Right lobe of liver (tissue), 6 donors: ENCODE measurements around the gene THSD7A. TPM values are rescaled to one million over a fixed set of nuclear protein-coding genes. Genes with fewer than 3 reads are reported as not detected.

Source experiments
- ATAC-seq, 4 donors: fragments of 200-7000 bp; cut with Tn5 transposase; one replicate each; pipeline ENCODE4 v1.9.1; 2020; ENCODE audit warnings: mild to moderate bottlenecking in 4 of 4, moderate library complexity in 4 of 4
- DNase-seq, 3 donors: peaks; one replicate each; pipeline ENCODE4 v3.0.0-alpha.2; 2020
- H3K27ac ChIP-seq, 3 donors: fragments of 200-600 bp; one replicate each; pipeline ENCODE4 v1.8.0; 2022
- H3K27me3 ChIP-seq, 2 donors: fragments of 200-600 bp; one replicate each; pipeline ENCODE4 v1.8.0; 2022
- H3K36me3 ChIP-seq, 4 donors: fragments of 200-600 bp; sonication (generic) in 1 of 4; one replicate each; pipeline versions ENCODE4 v1.5.1 to v1.8.0; 2017 to 2022; ENCODE audit warnings: control low read depth in 1 of 4
- H3K4me1 ChIP-seq, 4 donors: fragments of 200-600 bp; sonication (generic) in 1 of 4; one replicate each; pipeline versions ENCODE4 v1.5.1 to v1.8.0; 2017 to 2022; ENCODE audit warnings: control low read depth in 1 of 4
- H3K4me3 ChIP-seq, 3 donors: fragments of 200-600 bp; one replicate each; pipeline ENCODE4 v1.8.0; 2022
- H3K9me3 ChIP-seq, 4 donors: fragments of 200-600 bp; sonication (generic) in 1 of 4; one replicate each; pipeline versions ENCODE4 v1.5.1 to v1.8.0; 2017 to 2022; ENCODE audit warnings: control low read depth in 1 of 4
- POLR2A ChIP-seq: fragments of 450-650 bp; IDR thresholded peaks from one replicate; pipeline ENCODE4 v1.6.1; 2017; ENCODE audit warnings: antibody characterized with exemption, mild to moderate bottlenecking
- WGBS: methylation state at CpG from one replicate; pipeline ENCODE4 v1.1.6; 2018; ENCODE audit warnings: low coverage, low lambda C conversion rate; ENCODE audit not compliant: insufficient coverage; ENCODE audit errors: missing lambda C conversion rate; 5-methylcytosine and 5-hydroxymethylcytosine counted together
- intact Hi-C, 2 donors: fragments of 100-400 bp; cut with DNase I; formaldehyde crosslinking; loops; one replicate each; pipeline versions ENCODE4 v1.11.2 to v1.14.1; 2022
- total RNA-seq, 6 experiments: library from RNA; depleted of rRNA in 2 of 6; stranded (reverse); fragments of >200 nt in 2 of 6; fragmentation: NEBNext Ultra II Directional in 3 of 6; extraction: Animal tissue kit (Norgen Biotek cat#: 25700) in 3 of 6; gene quantifications; one replicate each; pipeline versions ENCODE4 v1.1.0 to v1.2.4, GENCODE V29; 2016 to 2023
- TF ChIP-seq, protein P1 (sequence below), 4 donors: fragments of 200-600 bp in 3 of 4; fragments of 450-650 bp in 1 of 4; IDR thresholded peaks; one replicate each; pipeline versions ENCODE4 v1.5.1 to v1.8.0; 2016 to 2022; ENCODE audit warnings: antibody characterized with exemption in 4 of 4, mild to moderate bottlenecking in 2 of 4
- donor health status: DM: no; HTN: yes; CAD: no.
- donor health status: DM: no; HTN: no; CAD: no.
- donor health status: DM: no; HTN: no; CAD: no.
- donor health status: DM: no; HTN: yes; CAD: no.
- donor health status: DM: no; HTN: yes; CAD: no.

The THSD7A gene
- total RNA-seq, 6 experiments from 2014 or later: 1.1 to 2.5 (median 1.4) TPM

- H3K27me3 ChIP-seq: no peaks in the 10 kb centered on the region
- DNase-seq (no peak), ATAC-seq (no peak)
- WGBS: 78% methylated on average over 7 of the region's 7 CpGs
- no peak overlapping the region for H3K4me3 ChIP-seq
- no peak overlapping the region for H3K27ac ChIP-seq
- H3K4me1 ChIP-seq: no peaks in the 10 kb centered on the region
- TF ChIP-seq, protein P1, sequence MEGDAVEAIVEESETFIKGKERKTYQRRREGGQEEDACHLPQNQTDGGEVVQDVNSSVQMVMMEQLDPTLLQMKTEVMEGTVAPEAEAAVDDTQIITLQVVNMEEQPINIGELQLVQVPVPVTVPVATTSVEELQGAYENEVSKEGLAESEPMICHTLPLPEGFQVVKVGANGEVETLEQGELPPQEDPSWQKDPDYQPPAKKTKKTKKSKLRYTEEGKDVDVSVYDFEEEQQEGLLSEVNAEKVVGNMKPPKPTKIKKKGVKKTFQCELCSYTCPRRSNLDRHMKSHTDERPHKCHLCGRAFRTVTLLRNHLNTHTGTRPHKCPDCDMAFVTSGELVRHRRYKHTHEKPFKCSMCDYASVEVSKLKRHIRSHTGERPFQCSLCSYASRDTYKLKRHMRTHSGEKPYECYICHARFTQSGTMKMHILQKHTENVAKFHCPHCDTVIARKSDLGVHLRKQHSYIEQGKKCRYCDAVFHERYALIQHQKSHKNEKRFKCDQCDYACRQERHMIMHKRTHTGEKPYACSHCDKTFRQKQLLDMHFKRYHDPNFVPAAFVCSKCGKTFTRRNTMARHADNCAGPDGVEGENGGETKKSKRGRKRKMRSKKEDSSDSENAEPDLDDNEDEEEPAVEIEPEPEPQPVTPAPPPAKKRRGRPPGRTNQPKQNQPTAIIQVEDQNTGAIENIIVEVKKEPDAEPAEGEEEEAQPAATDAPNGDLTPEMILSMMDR (IDR thresholded peaks at IDR 0.05): no peak
- no peak for TF ChIP-seq POLR2A
- no peaks in the 10 kb centered on the region for H3K36me3 ChIP-seq
- H3K9me3 ChIP-seq: no peaks in the 10 kb centered on the region
- intact Hi-C loops: no loop called here
Measured at GRCh38 chr7:11726001-11726793, 105.8 kb downstream of the THSD7A start.

DNA sequence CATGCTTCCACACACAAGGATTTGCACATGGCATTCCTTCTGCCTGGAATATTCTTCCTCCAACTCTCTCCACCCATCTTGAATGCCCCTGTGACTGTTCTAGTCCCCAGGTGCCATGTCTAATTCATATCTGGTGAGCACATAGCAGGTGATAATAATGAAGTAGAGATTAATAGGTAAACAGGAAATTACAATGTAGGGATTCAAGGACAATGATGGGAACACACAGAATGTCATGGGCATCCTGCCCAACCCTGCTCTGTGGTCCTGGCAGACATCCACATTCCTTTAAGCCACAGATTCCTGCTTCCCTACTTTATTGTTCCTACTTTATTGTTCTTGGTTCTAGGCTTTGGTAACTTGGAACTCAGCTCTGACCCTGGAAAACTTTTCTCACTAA is 115.8 kb downstream of the THSD7A start:
- ATAC-seq (peak in 3 of 4 donors; percentile 51 to 69 (median 53)), DNase-seq (peak in 1 of 3 donors; percentile 25)
- Histone ChIP-seq H3K36me3 (no peaks in the 10 kb centered on the region), H3K27me3 (no peaks in the 10 kb centered on the region), H3K4me1 (no peaks in the 10 kb centered on the region), H3K9me3 (no peaks in the 10 kb centered on the region), H3K4me3 (no peak overlapping the region), H3K27ac (no peak overlapping the region)
- intact Hi-C loops: no loop called here
- TF ChIP-seq POLR2A: no peak
- TF ChIP-seq, protein P1 (IDR thresholded peaks at IDR 0.05): no peak

GRCh38 chr7:11714676-11715075 is 117.3 kb downstream of the THSD7A start:
- no peak overlapping the region for H3K27ac ChIP-seq
- DNase-seq: no peak
- H3K4me1 ChIP-seq: no peaks in the 10 kb centered on the region
- no peaks in the 10 kb centered on the region for H3K27me3 ChIP-seq
- H3K9me3 ChIP-seq: no peaks in the 10 kb centered on the region
- intact Hi-C loops: no loop called here
- TF ChIP-seq, protein P1 (IDR thresholded peaks at IDR 0.05): no peak
- TF ChIP-seq POLR2A: no peak
- H3K4me3 ChIP-seq: no peak overlapping the region
- 93% methylated on average over 2 of the region's 2 CpGs for WGBS
- ATAC-seq: no peak
- no peaks in the 10 kb centered on the region for H3K36me3 ChIP-seq

- Histone ChIP-seq H3K9me3 (no peaks in the 10 kb centered on the region), H3K36me3 (no peaks in the 10 kb centered on the region), H3K4me1 (no peaks in the 10 kb centered on the region), H3K27me3 (no peaks in the 10 kb centered on the region), H3K27ac (no peak overlapping the region), H3K4me3 (no peak overlapping the region)
- DNase-seq: no peak
- intact Hi-C loops: no loop called here
- ATAC-seq: no peak
- TF ChIP-seq, protein P1 (IDR thresholded peaks at IDR 0.05): no peak
- no peak for TF ChIP-seq POLR2A
- WGBS: 39% methylated on average over 1 of the region's 1 CpG
Measured at GRCh38 chr7:11714205-11714604, 117.8 kb downstream of the THSD7A start.
